Tibial artery (tissue), 4 donors: ENCODE measurements around the gene CHIA.

Experiments
- DNase-seq, 2 donors: peaks; one replicate each; pipeline ENCODE4 v3.0.0-alpha.2; 2019
- H3K27ac ChIP-seq, 2 donors: fragments of 200-600 bp; sonication (generic) in 1 of 2; 1 replicate in 1 of 2; 2 replicates in 1 of 2; pipeline ENCODE4 v1.5.1; 2018 to 2019; ENCODE audit warnings: mild to moderate bottlenecking in 1 of 2
- H3K27me3 ChIP-seq, 2 donors: fragments of 200-600 bp; sonication (generic) in 1 of 2; one replicate each; pipeline versions ENCODE4 v1.5.1 to v1.6.0; 2016 to 2019
- H3K36me3 ChIP-seq, 3 donors: fragments of 200-600 bp; sonication (generic) in 2 of 3; one replicate each; pipeline ENCODE4 v1.5.1; 2016 to 2019; ENCODE audit warnings: mild to moderate bottlenecking in 2 of 3
- H3K4me1 ChIP-seq, 4 donors: fragments of 200-600 bp; sonication (generic) in 2 of 4; 1 replicate in 3 of 4; 2 replicates in 1 of 4; pipeline ENCODE4 v1.5.1; 2016 to 2019
- H3K4me3 ChIP-seq, 2 donors: fragments of 200-600 bp; sonication (generic) in 1 of 2; 1 replicate in 1 of 2; 2 replicates in 1 of 2; pipeline ENCODE4 v1.5.1; 2018 to 2019; ENCODE audit warnings: mild to moderate bottlenecking in 2 of 2
- H3K9me3 ChIP-seq, 3 donors: fragments of 200-600 bp; sonication (generic) in 1 of 3; one replicate each; pipeline ENCODE4 v1.5.1; 2016 to 2019
- CTCF ChIP-seq, 2 experiments: fragments of 200-600 bp in 1 of 2; fragments of 450-650 bp in 1 of 2; IDR thresholded peaks; one replicate each; pipeline ENCODE4 v1.5.1; 2017 to 2019; ENCODE audit warnings: antibody characterized with exemption in 2 of 2, mild to moderate bottlenecking in 1 of 2, moderate library complexity in 1 of 2
- intact Hi-C: fragments of 100-400 bp; cut with DNase I; formaldehyde crosslinking; loops from one replicate; pipeline ENCODE4 v1.15.0; 2023; ENCODE audit warnings: low total_unique reads

Gene CHIA

GRCh38 chr1:111285879-111286278 is 4.8 kb upstream of the CHIA start:
- no peak for DNase-seq
- no peaks in the 10 kb centered on the region for H3K4me1 ChIP-seq
- no peak overlapping the region for H3K4me3 ChIP-seq
- H3K27ac ChIP-seq = no peak overlapping the region
- intact Hi-C loops = no loop called here
- H3K9me3 ChIP-seq = no peaks in the 10 kb centered on the region
- H3K27me3 ChIP-seq = no peaks in the 10 kb centered on the region
- H3K36me3 ChIP-seq = no peaks in the 10 kb centered on the region
- TF ChIP-seq CTCF (IDR thresholded peaks at IDR 0.05) = no peak

- DNase-seq = no peak
- no peaks in the 10 kb centered on the region for H3K36me3 ChIP-seq
- intact Hi-C loops = no loop called here
- no peak overlapping the region for H3K27ac ChIP-seq
- H3K4me3 ChIP-seq = no peak overlapping the region
- H3K9me3 ChIP-seq = no peaks in the 10 kb centered on the region
- TF ChIP-seq CTCF (IDR thresholded peaks at IDR 0.05) = no peak
- H3K27me3 ChIP-seq = no peaks in the 10 kb centered on the region
- no peaks in the 10 kb centered on the region for H3K4me1 ChIP-seq
Observed at GRCh38 chr1:111286912-111287311, 3.7 kb upstream of the CHIA start.

GRCh38 chr1:111289371-111289770 is 1.3 kb upstream of the CHIA start:
- intact Hi-C loops = no loop called here
- H3K4me3 ChIP-seq = no peak overlapping the region
- H3K4me1 ChIP-seq = no peaks in the 10 kb centered on the region
- no peak for TF ChIP-seq CTCF (IDR thresholded peaks at IDR 0.05)
- H3K27ac ChIP-seq = no peak overlapping the region
- no peak for DNase-seq
- H3K36me3 ChIP-seq = no peaks in the 10 kb centered on the region
- no peaks in the 10 kb centered on the region for H3K9me3 ChIP-seq
- H3K27me3 ChIP-seq = no peaks in the 10 kb centered on the region

- Histone ChIP-seq H3K27ac (no peak overlapping the region), H3K27me3 (no peaks in the 10 kb centered on the region), H3K4me3 (no peak overlapping the region), H3K36me3 (no peaks in the 10 kb centered on the region), H3K9me3 (no peaks in the 10 kb centered on the region), H3K4me1 (no peaks in the 10 kb centered on the region)
- no peak for TF ChIP-seq CTCF (IDR thresholded peaks at IDR 0.05)
- no peak for DNase-seq
- intact Hi-C loops = no loop called here
Observed at GRCh38 chr1:111290104-111290503, 547 bp upstream of the CHIA start.

- intact Hi-C loops = no loop called here
- Histone ChIP-seq H3K27ac (no peak overlapping the region), H3K27me3 (no peaks in the 10 kb centered on the region), H3K4me1 (no peaks in the 10 kb centered on the region), H3K4me3 (no peak overlapping the region), H3K36me3 (no peaks in the 10 kb centered on the region), H3K9me3 (no peaks in the 10 kb centered on the region)
- no peak for DNase-seq
- TF ChIP-seq CTCF (IDR thresholded peaks at IDR 0.05) = no peak
Observed at GRCh38 chr1:111294390-111294789, 3.7 kb downstream of the CHIA start.

- H3K4me3 ChIP-seq = no peak overlapping the region
- no peak for DNase-seq
- no peaks in the 10 kb centered on the region for H3K36me3 ChIP-seq
- H3K27me3 ChIP-seq = no peaks in the 10 kb centered on the region
- H3K27ac ChIP-seq = no peak overlapping the region
- H3K9me3 ChIP-seq = peaks cover 0 to 5% (median 0%) of the 10 kb centered on the region in 3 donors
- H3K4me1 ChIP-seq = no peaks in the 10 kb centered on the region
- intact Hi-C loops = no loop called here
- TF ChIP-seq CTCF (IDR thresholded peaks at IDR 0.05) = no peak
Observed at GRCh38 chr1:111302374-111302773, 11.7 kb downstream of the CHIA start.
